Breast epithelium (tissue), 3 donors: ENCODE data around the gene SLC38A9.

Experiments used
- CTCF ChIP-seq, 3 donors: fragments of 450-650 bp; IDR thresholded peaks; one replicate each; pipeline ENCODE4 v1.5.1; 2016 to 2017; ENCODE audit warnings: antibody characterized with exemption in 3 of 3, mild to moderate bottlenecking in 3 of 3, moderate library complexity in 3 of 3
- POLR2A ChIP-seq: fragments of 450-650 bp; IDR thresholded peaks from one replicate; pipeline ENCODE4 v1.6.1; 2016; ENCODE audit warnings: antibody characterized with exemption, mild to moderate bottlenecking, moderate library complexity
- POLR2AphosphoS5 ChIP-seq, 3 donors: sonication (generic); formaldehyde crosslinking; IDR thresholded peaks; one replicate each; pipeline ENCODE4 v1.6.1; 2017; ENCODE audit warnings: antibody characterized with exemption in 3 of 3

GRCh38 chr5:55665065-55665464 lies 47.1 kb downstream of the SLC38A9 start:
- TF ChIP-seq POLR2A (no peak), CTCF (IDR thresholded peaks at IDR 0.05) (no peak), POLR2AphosphoS5 (IDR thresholded peaks at IDR 0.05) (no peak)
